Esophagus squamous epithelium (tissue), 5 donors: ENCODE measurements around the gene YARS2. TPM values are rescaled to one million over a fixed set of nuclear protein-coding genes. Genes with fewer than 3 reads are reported as not detected.
"Not testable (repeated sequence)": the region's sequence is repeated elsewhere in the genome, so short reads cannot be mapped to it uniquely, and the experiment has no call there.

Source experiments
- DNase-seq: peaks from one replicate; lab custom pipeline; 2025; lab: John Stamatoyannopoulos, UW
- H3K27ac ChIP-seq, 4 donors: fragments of 200-600 bp; sonication (generic); one replicate each; pipeline ENCODE4 v1.5.1; 2016 to 2019; ENCODE audit warnings: mild to moderate bottlenecking in 1 of 4
- H3K27me3 ChIP-seq, 4 donors: fragments of 200-600 bp; sonication (generic); 1 replicate in 3 of 4; 2 replicates in 1 of 4; pipeline versions ENCODE4 v1.5.1 to v1.6.0; 2017 to 2021; ENCODE audit warnings: antibody characterized with exemption in 1 of 4
- H3K36me3 ChIP-seq, 3 donors: fragments of 200-600 bp; sonication (generic); one replicate each; pipeline ENCODE4 v1.5.1; 2016 to 2019
- H3K4me1 ChIP-seq, 3 donors: fragments of 200-600 bp; sonication (generic); one replicate each; pipeline ENCODE4 v1.5.1; 2017 to 2019
- H3K4me3 ChIP-seq, 4 donors: fragments of 200-600 bp; sonication (generic); 1 replicate in 3 of 4; 2 replicates in 1 of 4; pipeline ENCODE4 v1.5.1; 2016 to 2019; ENCODE audit warnings: mild to moderate bottlenecking in 2 of 4, moderate library complexity in 1 of 4
- H3K9me3 ChIP-seq, 3 donors: fragments of 200-600 bp; sonication (generic); one replicate each; pipeline ENCODE4 v1.5.1; 2016 to 2019
- CTCF ChIP-seq, 6 experiments: fragments of 450-650 bp in 4 of 6; fragments of 200-600 bp in 2 of 6; sonication (generic) in 2 of 6; IDR thresholded peaks; one replicate each; pipeline ENCODE4 v1.5.1; 2016 to 2019; ENCODE audit warnings: antibody characterized with exemption in 6 of 6, mild to moderate bottlenecking in 4 of 6, moderate library complexity in 4 of 6
- POLR2A ChIP-seq, 4 donors: fragments of 450-650 bp; IDR thresholded peaks; one replicate each; pipeline ENCODE4 v1.6.1; 2017; ENCODE audit warnings: antibody characterized with exemption in 4 of 4, mild to moderate bottlenecking in 4 of 4, moderate library complexity in 3 of 4
- WGBS, 2 donors: methylation state at CpG; one replicate each; pipeline ENCODE4 v1.1.5; 2018; 5-methylcytosine and 5-hydroxymethylcytosine counted together
- intact Hi-C: fragments of 100-400 bp; cut with DNase I; formaldehyde crosslinking; loops from one replicate; pipeline ENCODE4 v1.15.0; 2022
- total RNA-seq, 4 donors: library from RNA; depleted of rRNA; stranded (reverse); fragments of >200 nt; gene quantifications; one replicate each; pipeline ENCODE4 v1.1.0, GENCODE V29; 2016
- donor health status: DM: yes; HTN: yes; CAD: no.

YARS2 gene
- total RNA-seq, 4 donors from 2014 or later, result 17.0 to 26.3 (median 22.8) TPM

DNA sequence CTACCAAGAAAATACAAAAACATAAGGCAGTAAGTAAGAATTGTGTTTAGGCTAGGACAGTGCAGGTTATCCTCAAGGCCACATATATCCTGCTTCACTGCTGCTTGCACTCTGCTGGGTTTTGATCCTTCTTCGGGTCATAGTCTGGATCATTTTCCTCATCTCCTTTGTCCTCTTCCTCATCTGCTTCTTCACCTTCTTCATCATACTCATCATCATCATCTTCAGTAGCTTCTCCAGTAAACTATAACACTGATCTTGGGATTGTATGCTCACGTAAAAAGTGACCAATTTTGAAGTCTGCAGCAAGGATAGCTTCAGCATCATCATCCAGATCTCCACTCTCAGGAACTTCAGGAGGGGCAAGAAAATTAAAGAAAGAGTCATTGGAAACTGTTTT lies 29.4 kb downstream of the YARS2 start:
- no peaks in the 10 kb centered on the region for H3K9me3 ChIP-seq
- TF ChIP-seq POLR2A (IDR thresholded peaks at IDR 0.05), result no peak
- no peaks in the 10 kb centered on the region for H3K4me1 ChIP-seq
- H3K4me3 ChIP-seq, result no peak overlapping the region
- no peak for DNase-seq
- H3K36me3 ChIP-seq, result peaks cover 0 to 92% (median 4%) of the 10 kb centered on the region in 3 donors
- H3K27me3 ChIP-seq, result no peaks in the 10 kb centered on the region
- H3K27ac ChIP-seq, result no peak overlapping the region
- 89 to 95% methylated on average over 2 of the region's 2 CpGs for WGBS, 2 donors
- intact Hi-C loops, result no loop called here

DNA sequence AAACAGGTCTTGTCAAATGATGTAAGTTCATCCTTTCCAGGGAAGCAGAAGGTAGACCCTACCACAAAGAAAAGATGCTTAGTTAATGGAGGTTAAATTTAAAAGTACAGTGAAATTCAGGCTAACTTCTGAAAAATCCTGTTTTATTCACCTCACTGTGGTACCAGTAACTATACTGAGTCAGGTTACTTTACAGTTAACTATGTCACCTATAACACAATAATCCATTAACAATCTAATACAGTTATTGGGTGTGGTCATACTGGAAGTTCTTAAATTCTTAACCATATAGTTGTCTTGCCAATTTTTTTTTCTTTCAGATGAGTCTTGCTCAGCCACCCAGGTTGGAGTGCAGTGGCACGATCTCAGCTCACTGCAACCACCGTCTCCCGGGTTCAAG lies 30.4 kb downstream of the YARS2 start:
- WGBS, 2 donors, result 84 to 86% methylated on average over 3 of the region's 3 CpGs
- H3K36me3 ChIP-seq, result peaks cover 0 to 92% (median 4%) of the 10 kb centered on the region in 3 donors
- H3K9me3 ChIP-seq, intact Hi-C loops, H3K4me1 ChIP-seq, H3K4me3 ChIP-seq, H3K27ac ChIP-seq, H3K27me3 ChIP-seq, DNase-seq: not testable (repeated sequence)

- Histone ChIP-seq H3K36me3 (peaks cover 0 to 58% (median 0%) of the 10 kb centered on the region in 3 donors), H3K4me3 (no peak overlapping the region), H3K9me3 (no peaks in the 10 kb centered on the region), H3K27ac (peak overlapping the region in 3 of 4 donors; percentile 3 to 16 (median 7)), H3K4me1 (peaks cover 0 to 11% (median 0%) of the 10 kb centered on the region in 3 donors), H3K27me3 (no peaks in the 10 kb centered on the region)
- DNase-seq, result no peak
- WGBS, 2 donors, result 50 to 54% methylated on average over 2 of the region's 2 CpGs
- no peak for TF ChIP-seq CTCF (IDR thresholded peaks at IDR 0.05)
- no peak for TF ChIP-seq POLR2A (IDR thresholded peaks at IDR 0.05)
- intact Hi-C loops, result no loop called here
Observed at GRCh38 chr12:32718926-32719325, 36.8 kb downstream of the YARS2 start.

- no peak for DNase-seq
- no peak overlapping the region for H3K4me3 ChIP-seq
- intact Hi-C loops, result no loop called here
- H3K27me3 ChIP-seq, result no peaks in the 10 kb centered on the region
- peaks cover 0 to 11% (median 0%) of the 10 kb centered on the region in 3 donors for H3K4me1 ChIP-seq
- TF ChIP-seq POLR2A (IDR thresholded peaks at IDR 0.05) (no peak), CTCF (IDR thresholded peaks at IDR 0.05) (no peak)
- H3K36me3 ChIP-seq, result peaks cover 5 to 64% (median 14%) of the 10 kb centered on the region in 3 donors
- H3K9me3 ChIP-seq, result no peaks in the 10 kb centered on the region
- WGBS, 2 donors, result 80 to 82% methylated on average over 4 of the region's 4 CpGs
- H3K27ac ChIP-seq, result no peak overlapping the region
Observed at GRCh38 chr12:32714772-32715171, 40.9 kb downstream of the YARS2 start.

DNA sequence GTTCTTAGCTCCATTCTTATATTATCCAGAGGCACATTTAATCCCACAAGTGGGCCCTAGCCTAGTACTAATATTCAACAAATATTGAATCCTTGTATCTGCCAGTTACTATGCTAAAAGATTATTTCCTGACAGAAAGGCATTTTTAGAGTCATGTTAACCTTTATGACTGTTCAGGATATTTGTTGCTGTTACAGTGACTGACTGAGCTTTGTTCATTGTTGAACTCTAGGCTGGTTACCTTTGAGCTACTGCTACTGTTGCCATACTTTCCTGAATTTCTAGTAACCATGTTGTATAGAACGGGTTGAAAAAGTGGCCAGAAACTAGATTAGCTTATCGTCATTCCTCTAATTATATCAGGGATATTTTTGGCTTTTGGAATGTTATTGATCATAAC lies 46.8 kb downstream of the YARS2 start:
- 94 to 98% methylated on average over 2 of the region's 2 CpGs for WGBS, 2 donors
- no peak for DNase-seq

More for the DNA sequence above, 46.8 kb downstream of the YARS2 start:
- H3K9me3 ChIP-seq, result no peaks in the 10 kb centered on the region
- intact Hi-C loops, result no loop called here
- H3K36me3 ChIP-seq, result peaks cover 5 to 79% (median 14%) of the 10 kb centered on the region in 3 donors
- TF ChIP-seq CTCF (IDR thresholded peaks at IDR 0.05), result no peak
- no peak for TF ChIP-seq POLR2A (IDR thresholded peaks at IDR 0.05)
- no peaks in the 10 kb centered on the region for H3K27me3 ChIP-seq
- H3K4me3 ChIP-seq, result no peak overlapping the region
- no peaks in the 10 kb centered on the region for H3K4me1 ChIP-seq
- H3K27ac ChIP-seq, result no peak overlapping the region
